H1 (cell line): ENCODE results near the gene NUBP2. TPM values are rescaled to one million over a fixed set of nuclear protein-coding genes. Genes with fewer than 3 reads are reported as not detected.

ENCODE experiments used
- CTCF ChIA-PET: fragments of 300-600 bp; sonication (Branson Sonifier 250); formaldehyde crosslinking; loops from one replicate; lab custom pipeline; 2021; ENCODE audit not compliant: partially characterized antibody; lab: Charles Lee
- POLR2A ChIA-PET: fragments of 300-600 bp; sonication (Branson Sonifier 250); formaldehyde crosslinking; loops from one replicate; lab custom pipeline; 2021; ENCODE audit warnings: inconsistent platforms; ENCODE audit not compliant: partially characterized antibody; lab: Charles Lee
- DNase-seq, 2 experiments: peaks; one replicate each; pipeline versions ENCODE4 v3.0.0 to v3.0.0-alpha.2; 2010 to 2022; ENCODE audit warnings: low spot score in 2 of 2, low read depth in 1 of 2, mixed read lengths in 1 of 2
- FAIRE-seq: peaks from 2 replicates; lab custom pipeline; 2011; peaks lifted over from hg19 to GRCh38; lab: Jason Lieb, UNC
- H2AFZ ChIP-seq: 2 replicates; pipeline ENCODE4 v1.8.1; 2012; ENCODE audit warnings: low read length, inconsistent platforms
- H2AK5ac ChIP-seq: 2 replicates; pipeline ENCODE4 v1.6.1; 2013; ENCODE audit warnings: low read depth, low read length
- H2BK120ac ChIP-seq: replicated peaks from 2 replicates; pipeline ENCODE3; 2013; ENCODE audit warnings: low read depth, low read length, inconsistent platforms
- H2BK12ac ChIP-seq: 2 replicates; pipeline ENCODE4 v1.6.1; 2013; ENCODE audit warnings: low read depth, low read length
- H2BK15ac ChIP-seq: 2 replicates; pipeline ENCODE4 v1.6.1; 2013; ENCODE audit warnings: low read length
- H2BK20ac ChIP-seq: 2 replicates; pipeline ENCODE4 v1.6.1; 2013; ENCODE audit warnings: low read length
- H2BK5ac ChIP-seq: 2 replicates; pipeline ENCODE4 v1.6.1; 2013; ENCODE audit warnings: low read depth, low read length
- H3K14ac ChIP-seq: 2 replicates; pipeline ENCODE4 v1.6.1; 2013; ENCODE audit warnings: inconsistent platforms; ENCODE audit not compliant: insufficient read length
- H3K18ac ChIP-seq: 2 replicates; pipeline ENCODE4 v1.6.1; 2013; ENCODE audit warnings: low read length; ENCODE audit errors: extremely low read depth
- H3K23ac ChIP-seq: 2 replicates; pipeline ENCODE4 v1.6.1; 2013; ENCODE audit warnings: inconsistent platforms; ENCODE audit not compliant: insufficient read length
- H3K23me2 ChIP-seq: 2 replicates; pipeline ENCODE4 v1.6.1; 2013; ENCODE audit warnings: low read depth, low read length
- H3K27ac ChIP-seq: 2 replicates; pipeline ENCODE4 v1.6.1; 2011; ENCODE audit warnings: low read depth, low read length, inconsistent platforms
- H3K27me3 ChIP-seq, 4 experiments: replicated peaks in 1 of 4; 1 replicate in 1 of 4; 2 replicates in 3 of 4; pipeline versions ENCODE4 v1.6.1 to v1.8.1; 2011 to 2013; ENCODE audit warnings: low read length in 3 of 4, mild to moderate bottlenecking in 3 of 4, inconsistent platforms in 2 of 4, mixed read lengths in 2 of 4, moderate library complexity in 1 of 4; ENCODE audit not compliant: control insufficient read depth in 3 of 4, insufficient read depth in 3 of 4; ENCODE audit errors: extremely low read depth in 1 of 4
- H3K36me3 ChIP-seq, 4 experiments: 2 replicates each; pipeline versions ENCODE4 v1.6.1 to v1.8.1; 2011 to 2013; ENCODE audit warnings: mild to moderate bottlenecking in 4 of 4, low read length in 3 of 4, moderate library complexity in 2 of 4, control low read depth in 1 of 4, inconsistent platforms in 1 of 4; ENCODE audit not compliant: insufficient read depth in 4 of 4, control insufficient read depth in 2 of 4
- H3K4ac ChIP-seq: replicated peaks from 2 replicates; pipeline ENCODE3; 2013; ENCODE audit warnings: low read length, low read depth, mixed read lengths, inconsistent platforms; ENCODE audit not compliant: insufficient read length
- H3K4me1 ChIP-seq, 4 experiments: replicated peaks in 1 of 4; 1 replicate in 1 of 4; 2 replicates in 3 of 4; pipeline versions ENCODE4 v1.6.1 to v1.8.1; 2011 to 2013; ENCODE audit warnings: low read length in 3 of 4, inconsistent platforms in 2 of 4, mixed read lengths in 1 of 4; ENCODE audit not compliant: insufficient read depth in 4 of 4, control insufficient read depth in 3 of 4
- H3K4me2 ChIP-seq, 2 experiments: 2 replicates each; pipeline versions ENCODE4 v1.6.1 to v1.8.1; 2011 to 2013; ENCODE audit warnings: low read depth in 2 of 2, low read length in 2 of 2, control low read depth in 1 of 2, inconsistent platforms in 1 of 2, mild to moderate bottlenecking in 1 of 2; ENCODE audit not compliant: insufficient read depth in 1 of 2
- H3K4me3 ChIP-seq, 4 experiments: fragments of 200-600, 300-600 bp in 1 of 4; sonication (generic), shearing (Covaris generic), sonication (Bioruptor Twin) in 1 of 4; 2 replicates each; pipeline versions ENCODE4 v1.5.1 to v1.8.1; 2011 to 2016; ENCODE audit warnings: low read length in 4 of 4, low read depth in 3 of 4, control low read depth in 2 of 4, inconsistent platforms in 2 of 4, mild to moderate bottlenecking in 2 of 4, mixed read lengths in 1 of 4, moderate library complexity in 1 of 4; ENCODE audit not compliant: insufficient read depth in 2 of 4; ENCODE audit errors: extremely low read depth in 1 of 4
- H3K56ac ChIP-seq: replicated peaks from 2 replicates; pipeline ENCODE3; 2013; ENCODE audit warnings: low read depth, mild to moderate bottlenecking, mixed read lengths, low read length, inconsistent platforms; ENCODE audit not compliant: insufficient read length
- H3K79me1 ChIP-seq: 2 replicates; pipeline ENCODE4 v1.6.1; 2013; ENCODE audit warnings: low read depth, low read length, control low read depth
- H3K79me2 ChIP-seq, 2 experiments: 2 replicates each; pipeline versions ENCODE4 v1.6.1 to v1.8.1; 2012 to 2013; ENCODE audit warnings: low read length in 2 of 2, mild to moderate bottlenecking in 2 of 2, inconsistent platforms in 1 of 2; ENCODE audit not compliant: insufficient read depth in 2 of 2, control insufficient read depth in 1 of 2
- H3K9ac ChIP-seq, 4 experiments: replicated peaks in 1 of 4; 1 replicate in 1 of 4; 2 replicates in 3 of 4; pipeline versions ENCODE4 v1.6.1 to v1.8.1; 2011 to 2013; ENCODE audit warnings: low read depth in 3 of 4, low read length in 3 of 4, control low read depth in 2 of 4, mild to moderate bottlenecking in 2 of 4, moderate library complexity in 2 of 4, inconsistent platforms in 1 of 4; ENCODE audit errors: extremely low read depth in 1 of 4
- H3K9me3 ChIP-seq, 2 experiments: 2 replicates each; pipeline versions ENCODE4 v1.6.1 to v1.8.1; 2012 to 2013; ENCODE audit warnings: mild to moderate bottlenecking in 2 of 2, moderate library complexity in 2 of 2, control low read depth in 1 of 2, inconsistent platforms in 1 of 2, low read depth in 1 of 2, low read length in 1 of 2, mixed read lengths in 1 of 2; ENCODE audit not compliant: insufficient read depth in 2 of 2
- H4K20me1 ChIP-seq, 2 experiments: replicated peaks in 1 of 2; 2 replicates each; pipeline versions ENCODE3 to v1.8.1; 2011 to 2013; ENCODE audit warnings: inconsistent platforms in 2 of 2, low read length in 2 of 2, mild to moderate bottlenecking in 1 of 2; ENCODE audit not compliant: insufficient read depth in 2 of 2, control insufficient read depth in 1 of 2
- H4K5ac ChIP-seq: 2 replicates; pipeline ENCODE4 v1.6.1; 2013; ENCODE audit warnings: low read length, low read depth, mixed read lengths, inconsistent platforms; ENCODE audit not compliant: insufficient read length
- H4K8ac ChIP-seq: 2 replicates; pipeline ENCODE4 v1.8.0; 2013; ENCODE audit warnings: mild to moderate bottlenecking, moderate library complexity, low read length, inconsistent platforms; ENCODE audit not compliant: insufficient read depth; ENCODE audit errors: extremely low read depth
- H4K91ac ChIP-seq: replicated peaks from 2 replicates; pipeline ENCODE3; 2013; ENCODE audit warnings: low read length, mixed read lengths, inconsistent platforms; ENCODE audit not compliant: insufficient read length
- ASH2L ChIP-seq: fragments of 200-600, 300-600 bp; sonication (generic); IDR thresholded peaks from one replicate; pipeline ENCODE4 v1.7.1; 2017; ENCODE audit warnings: low read length
- BCL11A ChIP-seq, 2 experiments: IDR thresholded peaks; one replicate each; pipeline ENCODE4 v1.6.1; 2011; ENCODE audit warnings: low read depth in 2 of 2, low read length in 2 of 2, mild to moderate bottlenecking in 2 of 2
- EP300 ChIP-seq, 2 experiments: IDR thresholded peaks; 1 replicate in 1 of 2; 2 replicates in 1 of 2; pipeline ENCODE4 v1.6.1; 2011 to 2012; ENCODE audit warnings: low read depth in 2 of 2, low read length in 2 of 2, mild to moderate bottlenecking in 2 of 2, borderline replicate concordance in 1 of 2, inconsistent platforms in 1 of 2, moderate library complexity in 1 of 2
- EZH2 ChIP-seq: fragments of 200-600 bp; sonication (generic); IDR thresholded peaks from 2 replicates; pipeline ENCODE4 v1.7.1; 2012; ENCODE audit warnings: low read depth, mild to moderate bottlenecking, moderate library complexity, low read length, inconsistent platforms; ENCODE audit not compliant: severe bottlenecking
- HDAC6 ChIP-seq: IDR thresholded peaks from one replicate; pipeline ENCODE4 v1.7.1; 2012; ENCODE audit warnings: low read depth, mild to moderate bottlenecking, inconsistent platforms, low read length, moderate library complexity
- KDM1A ChIP-seq: fragments of 200-600, 300-600 bp; sonication (generic); IDR thresholded peaks from 2 replicates; pipeline ENCODE4 v1.7.1; 2016; ENCODE audit warnings: mild to moderate bottlenecking, low read length, borderline replicate concordance
- KDM4A ChIP-seq: IDR thresholded peaks from one replicate; pipeline ENCODE4 v1.7.1; 2012; ENCODE audit warnings: low read depth, mild to moderate bottlenecking, moderate library complexity, low read length, inconsistent platforms; ENCODE audit not compliant: severe bottlenecking
- KDM5A ChIP-seq: fragments of 200-600 bp; IDR thresholded peaks from 2 replicates; pipeline ENCODE4 v1.7.1; 2012; ENCODE audit warnings: mild to moderate bottlenecking, low read length, inconsistent platforms, mixed read lengths
- NRF1 ChIP-seq: IDR thresholded peaks from 2 replicates; pipeline ENCODE4 v1.6.1; 2011; ENCODE audit warnings: mild to moderate bottlenecking, low read depth, low read length, improper control_type of control experiment
- SIN3A ChIP-seq, 2 experiments: IDR thresholded peaks in 1 of 2; conservative IDR thresholded peaks in 1 of 2; 2 replicates each; pipeline ENCODE4 v1.6.1; 2011 to 2012; ENCODE audit warnings: low read length in 2 of 2, improper control_type of control experiment in 1 of 2, low read depth in 1 of 2, mild to moderate bottlenecking in 1 of 2
- SP4 ChIP-seq: IDR thresholded peaks from 2 replicates; pipeline ENCODE4 v1.6.1; 2012; ENCODE audit warnings: low read length, inconsistent platforms
- SUZ12 ChIP-seq: fragments of 200-600 bp; sonication (generic); IDR thresholded peaks from 2 replicates; pipeline ENCODE4 v1.6.1; 2012; ENCODE audit warnings: mild to moderate bottlenecking, inconsistent platforms, low read length, moderate library complexity, mixed read lengths
- TEAD4 ChIP-seq: IDR thresholded peaks from 2 replicates; pipeline ENCODE4 v1.6.1; 2012; ENCODE audit warnings: low read depth, low read length, inconsistent platforms, mixed read lengths
- ZNF274 ChIP-seq: IDR thresholded peaks from 2 replicates; pipeline ENCODE4 v1.7.0; 2012; ENCODE audit warnings: low read length, borderline replicate concordance; ENCODE audit errors: extremely low read depth
- WGBS, 2 experiments: shearing (Covaris generic) in 1 of 2; methylation state at CpG; one replicate each; pipeline versions ENCODE4 v1.1.6 to v1.1.7; 2013 to 2015; ENCODE audit warnings: low lambda C conversion rate in 2 of 2, mixed read lengths in 2 of 2, inconsistent platforms in 1 of 2, low coverage in 1 of 2, missing lambda C conversion rate in 1 of 2; ENCODE audit not compliant: insufficient replicate concordance in 2 of 2, insufficient coverage in 1 of 2, insufficient read length in 1 of 2; ENCODE audit errors: extremely low coverage in 1 of 2, missing lambda C conversion rate in 1 of 2; 5-methylcytosine and 5-hydroxymethylcytosine counted together
- polyA plus RNA-seq, 7 experiments: library from polyadenylated mRNA; depleted of rRNA in 3 of 7; stranded (reverse) in 5 of 7; unstranded in 2 of 7; fragments of >200 nt in 5 of 7; fragments of 200-250 nt in 2 of 7; gene quantifications; 1 replicate in 5 of 7; 2 replicates in 1 of 7; 4 replicates in 1 of 7; pipeline versions ENCODE4 v1.2.1 to v1.2.3, GENCODE V29; 2011 to 2013; ENCODE audit warnings: missing spikeins in 2 of 7, mixed read lengths in 2 of 7
- total RNA-seq: library from RNA; stranded (reverse); fragmentation: NEBNext Ultra II Directional; extraction: Animal tissue kit (Norgen Biotek cat#: 25700); gene quantifications from 2 replicates; pipeline ENCODE4 v1.2.1, GENCODE V29; 2021

NUBP2 gene
- total and polyA plus RNA-seq, 2 of the 8 experiments (the other 6 are each of a cell fraction or from before 2014, with no cell fraction given) = 70.3 to 96.9 TPM

DNA sequence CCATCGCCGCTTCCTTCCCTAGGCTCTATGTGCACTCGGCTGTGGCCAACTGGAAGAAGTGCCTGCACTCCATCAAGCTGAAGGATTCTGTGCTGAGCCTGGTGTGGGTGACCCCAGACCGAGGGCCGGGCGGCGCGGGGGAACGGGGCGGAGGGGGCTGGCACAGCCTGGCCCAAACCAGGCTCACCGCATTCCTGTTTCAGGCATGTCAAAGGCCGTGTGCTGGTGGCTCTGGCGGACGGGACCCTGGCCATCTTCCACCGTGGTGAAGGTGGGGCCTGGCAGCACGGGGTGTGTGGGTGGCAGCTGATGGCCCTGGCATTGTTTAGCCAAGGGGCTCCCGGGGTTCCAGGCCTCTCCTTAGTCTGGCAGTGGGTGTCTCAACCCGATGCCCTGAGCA is 16.1 kb upstream of the NUBP2 start:
- H3K23me2 ChIP-seq = peaks cover 8% of the 10 kb centered on the region; the same call in 1 of the 2 replicates
- H3K14ac ChIP-seq = no peak overlapping the region
- 97% methylated on average over 14 of the region's 18 CpGs; no CpG with 5 or more reads in 1 of the 2 experiments for WGBS, 2 experiments
- no peak overlapping the region for H3K4me3 ChIP-seq
- H3K79me2 ChIP-seq = no peaks in the 10 kb centered on the region; a peak in 1 of 4 replicates
- no peaks in the 10 kb centered on the region; a peak in 1 of 7 replicates for H3K27me3 ChIP-seq
- H2BK5ac ChIP-seq = no peak overlapping the region
- no peak overlapping the region for H4K5ac ChIP-seq
- H2BK15ac ChIP-seq = no peak overlapping the region
- H3K18ac ChIP-seq = no peak overlapping the region
- no peaks in the 10 kb centered on the region for H3K79me1 ChIP-seq
- H4K20me1 ChIP-seq = peaks cover 1 to 13% of the 10 kb centered on the region in 2 experiments
- no peak overlapping the region for H2BK120ac ChIP-seq
- peaks cover 3 to 37% (median 7%) of the 10 kb centered on the region in 4 experiments; a peak in 4 of 8 replicates for H3K36me3 ChIP-seq
- no peak overlapping the region for H3K27ac ChIP-seq
- no peak for FAIRE-seq
- H3K9me3 ChIP-seq = no peaks in the 10 kb centered on the region; a peak in 1 of 4 replicates
- peaks cover 0 to 21% (median 12%) of the 10 kb centered on the region in 4 experiments; a peak in 5 of 7 replicates for H3K4me1 ChIP-seq
- POLR2A ChIA-PET = interaction anchor here (13.5 kb wide), 1 partner anchor 13 kb away, joined by 246 read pairs; the partner anchor contains the start of genes NUBP2 and SPSB3
- H3K9ac ChIP-seq = no peak overlapping the region
- H2BK12ac ChIP-seq = no peak overlapping the region
- no peak overlapping the region for H4K8ac ChIP-seq
- H3K23ac ChIP-seq = no peak overlapping the region
- H3K4me2 ChIP-seq = no peak overlapping the region
- no peak overlapping the region for H3K56ac ChIP-seq
- no peak for DNase-seq
- no peak overlapping the region for H2AK5ac ChIP-seq
- H3K4ac ChIP-seq = no peak overlapping the region
- H2BK20ac ChIP-seq = no peak overlapping the region
- CTCF ChIA-PET = interaction anchor here (3.1 kb wide), 1 partner anchor 7 kb away, joined by 13 read pairs; the partner anchor contains the start of genes EME2 and MRPS34
- H4K91ac ChIP-seq = no peak overlapping the region
- H2AFZ ChIP-seq = no peak overlapping the region
- no peak for TF ChIP-seq ASH2L
- TF ChIP-seq KDM1A = no peak
- TF ChIP-seq SP4 = no peak
- TF ChIP-seq EP300 (IDR thresholded peaks at IDR 0.05; ENCODE audit: borderline replicate concordance in 1 of 2, low read depth in 2 of 2, low read length in 2 of 2) = no peak
- TF ChIP-seq SIN3A (conservative IDR thresholded peaks at IDR 0.05 in 1 of 2, IDR thresholded peaks at IDR 0.05 in 1 of 2; ENCODE audit: low read depth in 1 of 2, low read length in 2 of 2) = no peak
- no peak for TF ChIP-seq SUZ12
- no peak for TF ChIP-seq TEAD4
- no peak for TF ChIP-seq HDAC6
- TF ChIP-seq NRF1 = no peak
- no peak for TF ChIP-seq KDM5A
- TF ChIP-seq BCL11A (IDR thresholded peaks at IDR 0.05; ENCODE audit: low read depth in 2 of 2, low read length in 2 of 2) = no peak
- no peak for TF ChIP-seq EZH2
- TF ChIP-seq ZNF274 = no peak
- no peak for TF ChIP-seq KDM4A
